WTC11 (cell line): ENCODE results near the gene TEKTIP1.

Experiments used
- CTCF ChIP-seq: fragments of 200-600 bp; IDR thresholded peaks from 2 replicates; pipeline ENCODE4 v1.8.0; 2022; ENCODE audit warnings: antibody characterized with exemption
- NFYB ChIP-seq: sonication (generic); formaldehyde crosslinking; conservative IDR thresholded peaks from 2 replicates; pipeline ENCODE4 v1.8.0; 2022; ENCODE audit warnings: low read depth, missing genetic modification reagents
- NR2C2 ChIP-seq: sonication (generic); formaldehyde crosslinking; IDR thresholded peaks from 2 replicates; pipeline ENCODE4 v1.8.0; 2022; ENCODE audit warnings: mild to moderate bottlenecking, missing genetic modification reagents
- OVOL2 ChIP-seq: fragments of 250-450 bp; sonication (Bioruptor Pico); IDR thresholded peaks from 2 replicates; pipeline ENCODE4 v1.9.0; 2021; ENCODE audit warnings: mild to moderate bottlenecking, borderline replicate concordance
- SP1 ChIP-seq: sonication (generic); formaldehyde crosslinking; conservative IDR thresholded peaks from 2 replicates; pipeline ENCODE4 v1.8.1; 2022; ENCODE audit warnings: missing genetic modification reagents
- TF ChIP-seq, protein P1 (sequence below): sonication (generic); formaldehyde crosslinking; IDR thresholded peaks from 2 replicates; pipeline ENCODE4 v1.8.0; 2022; ENCODE audit warnings: mild to moderate bottlenecking, missing genetic modification reagents

DNA sequence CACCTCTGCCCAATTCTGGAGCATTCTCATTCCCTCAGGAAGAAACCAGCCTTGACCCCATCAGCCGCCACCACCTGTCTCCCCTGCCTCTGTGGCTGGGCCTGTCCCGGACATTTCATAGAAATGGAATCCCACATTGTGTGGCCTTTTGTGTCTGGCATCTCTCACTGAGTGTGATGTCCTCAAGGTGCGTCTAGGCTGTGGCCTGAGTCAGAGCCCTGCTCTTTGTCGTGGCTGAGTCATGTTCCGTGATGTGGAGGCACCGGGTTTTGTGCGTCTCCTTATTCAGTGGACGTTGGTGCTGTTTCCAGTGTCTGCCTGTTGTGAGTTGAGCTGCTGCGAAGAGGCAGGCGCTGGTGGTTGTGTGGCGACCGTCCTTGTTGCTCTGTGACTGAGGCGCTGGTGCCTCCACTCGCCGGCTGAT is 29.4 kb upstream of the TEKTIP1 start:
- TF ChIP-seq NR2C2 (CRISPR knock-in tag): no peak
- TF ChIP-seq, protein P1, sequence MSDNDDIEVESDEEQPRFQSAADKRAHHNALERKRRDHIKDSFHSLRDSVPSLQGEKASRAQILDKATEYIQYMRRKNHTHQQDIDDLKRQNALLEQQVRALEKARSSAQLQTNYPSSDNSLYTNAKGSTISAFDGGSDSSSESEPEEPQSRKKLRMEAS (CRISPR knock-in tag): no peak
- TF ChIP-seq CTCF: no peak
- no peak for TF ChIP-seq OVOL2 (CRISPR knock-in tag)
- no peak for TF ChIP-seq NFYB (CRISPR knock-in tag)
- TF ChIP-seq SP1 (CRISPR knock-in tag): no peak
